HepG2 (cell line): Measurements from ENCODE around the gene PSMB3. TPM values are rescaled to one million over a fixed set of nuclear protein-coding genes. Genes with fewer than 3 reads are reported as not detected.

Experiments
- ATAC-seq: fragments of 200-7000 bp; cut with Tn5 transposase; 3 replicates; pipeline ENCODE4 v1.9.1; 2020; ENCODE audit warnings: mild to moderate bottlenecking, moderate library complexity
- BruUV-seq: library from RNA; stranded (reverse); fragments of 400-500 nt; replicated peaks from 2 replicates; lab custom pipeline; 2021; lab: Mats Ljungman, UMichigan
- CTCF ChIA-PET: fragments of 300-600 bp; formaldehyde crosslinking; extraction: SDS; loops from one replicate; lab custom pipeline; 2021; ENCODE audit warnings: low total read pairs, inconsistent platforms, low intra/inter-chr PET ratio; lab: Yijun Ruan, JAX
- POLR2A ChIA-PET: fragments of 350-600 bp; sonication (Branson Sonifier 250); formaldehyde crosslinking; loops from one replicate; lab custom pipeline; 2020; ENCODE audit warnings: antibody characterized with exemption, inconsistent platforms; lab: Yijun Ruan, JAX
- DNase-seq: peaks from one replicate; pipeline ENCODE4 v3.0.0-alpha.2; 2015; ENCODE audit warnings: low spot score
- FAIRE-seq: peaks from 3 replicates; lab custom pipeline; 2011; peaks lifted over from hg19 to GRCh38; lab: Jason Lieb, UNC
- H2AFZ ChIP-seq: one replicate; pipeline ENCODE4 v1.6.1; 2011; ENCODE audit warnings: low read length, inconsistent platforms
- H3K27ac ChIP-seq: fragments of 300-600 bp; 3 replicates; pipeline ENCODE4 v1.8.0; 2011; ENCODE audit warnings: mixed run types, mild to moderate bottlenecking, mixed read lengths, low read length, inconsistent platforms; ENCODE audit not compliant: insufficient read depth; ENCODE audit errors: extremely low read length
- H3K27me3 ChIP-seq, 2 experiments: fragments of 200-600 bp in 1 of 2; 2 replicates in 1 of 2; 3 replicates in 1 of 2; pipeline versions ENCODE4 v1.6.0 to v1.8.0; 2011; ENCODE audit warnings: low read length in 2 of 2, mild to moderate bottlenecking in 2 of 2, moderate library complexity in 2 of 2, inconsistent platforms in 1 of 2; ENCODE audit not compliant: insufficient read depth in 2 of 2, control insufficient read depth in 1 of 2
- H3K36me3 ChIP-seq, 2 experiments: fragments of 200-600 bp in 1 of 2; replicated peaks in 1 of 2; 2 replicates in 1 of 2; 3 replicates in 1 of 2; pipeline versions ENCODE4 v1.5.1 to v1.8.0; 2011; ENCODE audit warnings: low read length in 2 of 2, inconsistent platforms in 1 of 2; ENCODE audit not compliant: insufficient read depth in 2 of 2, control insufficient read depth in 1 of 2
- H3K4me1 ChIP-seq: 2 replicates; pipeline ENCODE4 v1.5.1; 2012; ENCODE audit warnings: low read length, inconsistent platforms; ENCODE audit not compliant: insufficient read depth
- H3K4me2 ChIP-seq: 2 replicates; pipeline ENCODE4 v1.6.0; 2011; ENCODE audit warnings: low read depth, low read length, inconsistent platforms
- H3K4me3 ChIP-seq, 3 experiments: fragments of 200-600 bp in 1 of 3; sonication (generic), shearing (Covaris generic) in 1 of 3; replicated peaks in 1 of 3; 2 replicates each; pipeline ENCODE4 v1.5.1; 2011 to 2016; ENCODE audit warnings: low read length in 3 of 3, inconsistent platforms in 2 of 3, low read depth in 2 of 3, mild to moderate bottlenecking in 2 of 3, control low read depth in 1 of 3, mixed read lengths in 1 of 3; ENCODE audit not compliant: insufficient read depth in 1 of 3
- H3K79me2 ChIP-seq: one replicate; pipeline ENCODE4 v1.6.1; 2011; ENCODE audit warnings: low read length, inconsistent platforms; ENCODE audit not compliant: insufficient read depth
- H3K9ac ChIP-seq: 2 replicates; pipeline ENCODE4 v1.6.0; 2011; ENCODE audit warnings: mild to moderate bottlenecking, low read depth, low read length, inconsistent platforms; ENCODE audit not compliant: insufficient read depth
- H3K9me3 ChIP-seq: 2 replicates; pipeline ENCODE4 v1.5.1; 2012; ENCODE audit warnings: mild to moderate bottlenecking, low read length
- H4K20me1 ChIP-seq: 2 replicates; pipeline ENCODE4 v1.6.0; 2011; ENCODE audit warnings: inconsistent platforms, mild to moderate bottlenecking, low read length, moderate library complexity; ENCODE audit not compliant: insufficient read depth
- ADNP ChIP-seq: sonication (generic); formaldehyde crosslinking; IDR thresholded peaks from 2 replicates; pipeline ENCODE4 v1.4.0; 2020; ENCODE audit warnings: missing genetic modification reagents
- ATF1 ChIP-seq: IDR thresholded peaks from 2 replicates; pipeline ENCODE4 v1.6.1; 2016; ENCODE audit warnings: mild to moderate bottlenecking, control low read depth
- DMAP1 ChIP-seq: IDR thresholded peaks from 2 replicates; pipeline ENCODE4 v1.6.1; 2016
- GATAD2A ChIP-seq: IDR thresholded peaks from 2 replicates; pipeline ENCODE4 v1.6.1; 2016
- MAF1 ChIP-seq: sonication (generic); formaldehyde crosslinking; IDR thresholded peaks from 2 replicates; pipeline ENCODE4 v1.5.0; 2020; ENCODE audit warnings: missing genetic modification reagents, borderline replicate concordance
- MLXIP ChIP-seq: sonication (generic); formaldehyde crosslinking; IDR thresholded peaks from 2 replicates; pipeline ENCODE4 v1.9.0; 2021; ENCODE audit warnings: missing genetic modification reagents, borderline replicate concordance
- MXI1 ChIP-seq: IDR thresholded peaks from 3 replicates; pipeline ENCODE4 v1.6.1; 2012; ENCODE audit warnings: low read depth, low read length, inconsistent platforms, borderline replicate concordance
- RXRB ChIP-seq: IDR thresholded peaks from 2 replicates; pipeline ENCODE4 v1.6.1; 2016; ENCODE audit warnings: borderline replicate concordance, missing genetic modification reagents, missing compliant biosample characterization
- SMARCC2 ChIP-seq: fragments of 450-650 bp; IDR thresholded peaks from 2 replicates; pipeline ENCODE4 v1.6.1; 2017; ENCODE audit warnings: antibody characterized with exemption, mild to moderate bottlenecking
- SNAI1 ChIP-seq: sonication (generic); formaldehyde crosslinking; IDR thresholded peaks from 2 replicates; pipeline ENCODE4 v1.5.0; 2020; ENCODE audit warnings: mild to moderate bottlenecking, missing genetic modification reagents, borderline replicate concordance
- SNRNP70 ChIP-seq: fragments of 200-400 bp; formaldehyde crosslinking; IDR thresholded peaks from 2 replicates; pipeline ENCODE4 v1.6.1; 2017; ENCODE audit warnings: mild to moderate bottlenecking, low read depth, low read length, moderate library complexity
- ZBTB1 ChIP-seq: sonication (generic); formaldehyde crosslinking; IDR thresholded peaks from 2 replicates; pipeline ENCODE4 v1.4.0; 2020; ENCODE audit warnings: missing genetic modification reagents, borderline replicate concordance
- ZC3H13 ChIP-seq: sonication (generic); formaldehyde crosslinking; IDR thresholded peaks from 2 replicates; pipeline ENCODE4 v1.8.1; 2023; ENCODE audit warnings: mild to moderate bottlenecking, missing genetic modification reagents, moderate library complexity
- ZNF44 ChIP-seq: sonication (generic); formaldehyde crosslinking; IDR thresholded peaks from 2 replicates; pipeline ENCODE4 v1.5.1; 2020; ENCODE audit warnings: mild to moderate bottlenecking, missing genetic modification reagents
- ZNF510 ChIP-seq: sonication (generic); formaldehyde crosslinking; IDR thresholded peaks from 2 replicates; pipeline ENCODE4 v1.4.0; 2020; ENCODE audit warnings: low read depth, mild to moderate bottlenecking, missing genetic modification reagents
- ZNF7 ChIP-seq: IDR thresholded peaks from 2 replicates; pipeline ENCODE4 v1.6.1; 2016; ENCODE audit warnings: missing biosample characterization, missing genetic modification reagents
- ZSCAN21 ChIP-seq: sonication (generic); formaldehyde crosslinking; IDR thresholded peaks from 2 replicates; pipeline ENCODE4 v1.8.0; 2022; ENCODE audit warnings: mild to moderate bottlenecking, missing genetic modification reagents, moderate library complexity, borderline replicate concordance
- WGBS: methylation state at CpG from one replicate; pipeline ENCODE4 v1.1.6; 2017; ENCODE audit warnings: low lambda C conversion rate; 5-methylcytosine and 5-hydroxymethylcytosine counted together
- in situ Hi-C: cut with HindIII; loops from 2 replicates; pipeline ENCODE4 v1.10.0; 2017; ENCODE audit warnings: low pct_unique_long_range_greater_than_20kb; ENCODE audit not compliant: extremely low pct_ligation_motif_present
- intact Hi-C: fragments of 100-400 bp; cut with micrococcal nuclease; formaldehyde crosslinking; loops from one replicate; pipeline ENCODE4 v1.10.0; 2022; ENCODE audit not compliant: unreplicated experiment
- polyA plus RNA-seq, 8 experiments: library from polyadenylated mRNA; depleted of rRNA in 3 of 8; stranded (reverse) in 7 of 8; unstranded in 1 of 8; fragments of >200 nt; fragmentation: Illumina TruSeq in 4 of 8; extraction: Trizol in 4 of 8; gene quantifications; 2 replicates each; pipeline versions ENCODE4 v1.2.1 to v1.2.3, GENCODE V29; 2011 to 2016; ENCODE audit warnings: low read depth in 4 of 8, missing spikeins in 1 of 8, mixed read lengths in 1 of 8; ENCODE audit not compliant: insufficient read depth in 1 of 8
- total RNA-seq, 5 experiments: library from RNA; depleted of rRNA; stranded (reverse); fragments of >200 nt; fragmentation: Illumina TruSeq; extraction: Trizol; gene quantifications; 2 replicates each; pipeline ENCODE4 v1.2.3, GENCODE V29; 2016; ENCODE audit warnings: low read depth in 1 of 5
- TF ChIP-seq, protein P1 (sequence below): IDR thresholded peaks from 2 replicates; pipeline ENCODE4 v1.6.1; 2016; ENCODE audit warnings: mild to moderate bottlenecking
- TF ChIP-seq, protein P2 (sequence below): sonication (generic); formaldehyde crosslinking; IDR thresholded peaks from 2 replicates; pipeline ENCODE4 v1.4.0; 2020; ENCODE audit warnings: missing genetic modification reagents, borderline replicate concordance

Gene PSMB3
- total and polyA plus RNA-seq, 2 of the 13 experiments (the other 11 are each of a cell fraction or from before 2014, with no cell fraction given), result 366 to 517 TPM

- TF ChIP-seq RXRB (CRISPR knock-in tag) (no peak), SMARCC2 (no peak), SNRNP70 (no peak), GATAD2A (CRISPR knock-in tag) (no peak), ADNP (CRISPR knock-in tag) (no peak), ZNF510 (no peak), ZNF7 (CRISPR knock-in tag) (no peak), DMAP1 (CRISPR knock-in tag) (no peak)
Observed at GRCh38 chr17:38777641-38778250, 25.2 kb downstream of the PSMB3 start (continued).

GRCh38 chr17:38779965-38780752 lies 27.6 kb downstream of the PSMB3 start:
- no peak overlapping the region for H2AFZ ChIP-seq
- H4K20me1 ChIP-seq, result no peaks in the 10 kb centered on the region
- H3K4me2 ChIP-seq, result no peak overlapping the region
- TF ChIP-seq ZNF44 (CRISPR knock-in tag) (no peak), MXI1 (no peak), SMARCC2 (no peak), MLXIP (no peak), ATF1 (CRISPR knock-in tag) (no peak), ZC3H13 (CRISPR knock-in tag) (no peak), MAF1 (CRISPR knock-in tag) (no peak), SNAI1 (CRISPR knock-in tag) (no peak), ZBTB1 (CRISPR knock-in tag) (no peak), ZSCAN21 (CRISPR knock-in tag) (no peak)
- TF ChIP-seq, protein P1, sequence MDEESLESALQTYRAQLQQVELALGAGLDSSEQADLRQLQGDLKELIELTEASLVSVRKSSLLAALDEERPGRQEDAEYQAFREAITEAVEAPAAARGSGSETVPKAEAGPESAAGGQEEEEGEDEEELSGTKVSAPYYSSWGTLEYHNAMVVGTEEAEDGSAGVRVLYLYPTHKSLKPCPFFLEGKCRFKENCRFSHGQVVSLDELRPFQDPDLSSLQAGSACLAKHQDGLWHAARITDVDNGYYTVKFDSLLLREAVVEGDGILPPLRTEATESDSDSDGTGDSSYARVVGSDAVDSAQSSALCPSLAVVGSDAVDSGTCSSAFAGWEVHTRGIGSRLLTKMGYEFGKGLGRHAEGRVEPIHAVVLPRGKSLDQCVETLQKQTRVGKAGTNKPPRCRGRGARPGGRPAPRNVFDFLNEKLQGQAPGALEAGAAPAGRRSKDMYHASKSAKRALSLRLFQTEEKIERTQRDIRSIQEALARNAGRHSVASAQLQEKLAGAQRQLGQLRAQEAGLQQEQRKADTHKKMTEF, result no peak
- TF ChIP-seq, protein P2, sequence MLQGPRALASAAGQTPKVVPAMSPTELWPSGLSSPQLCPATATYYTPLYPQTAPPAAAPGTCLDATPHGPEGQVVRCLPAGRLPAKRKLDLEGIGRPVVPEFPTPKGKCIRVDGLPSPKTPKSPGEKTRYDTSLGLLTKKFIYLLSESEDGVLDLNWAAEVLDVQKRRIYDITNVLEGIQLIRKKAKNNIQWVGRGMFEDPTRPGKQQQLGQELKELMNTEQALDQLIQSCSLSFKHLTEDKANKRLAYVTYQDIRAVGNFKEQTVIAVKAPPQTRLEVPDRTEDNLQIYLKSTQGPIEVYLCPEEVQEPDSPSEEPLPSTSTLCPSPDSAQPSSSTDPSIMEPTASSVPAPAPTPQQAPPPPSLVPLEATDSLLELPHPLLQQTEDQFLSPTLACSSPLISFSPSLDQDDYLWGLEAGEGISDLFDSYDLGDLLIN (CRISPR knock-in tag), result no peak
- ChIA-PET CTCF (no interaction called here), POLR2A (interaction anchor here (1.2 kb wide), 1 partner anchor 18 kb away, joined by 3 read pairs; no protein-coding TSS in a partner anchor)
- BruUV-seq, result no TSS peak
- H3K27ac ChIP-seq, result no peak overlapping the region
- no peak for FAIRE-seq
- WGBS, result 98% methylated on average over 23 of the region's 23 CpGs
- no peak overlapping the region for H3K9ac ChIP-seq
- H3K9me3 ChIP-seq, result no peaks in the 10 kb centered on the region
- peaks cover 62 to 88% of the 10 kb centered on the region in 2 experiments for H3K36me3 ChIP-seq
- no peak for ATAC-seq
- DNase-seq, result no peak
- intact Hi-C loops, result no loop called here
- in situ Hi-C loops, result no loop called here
- no peaks in the 10 kb centered on the region for H3K4me1 ChIP-seq
- H3K27me3 ChIP-seq, result no peaks in the 10 kb centered on the region
- H3K4me3 ChIP-seq, result no peak overlapping the region
- H3K79me2 ChIP-seq, result no peaks in the 10 kb centered on the region
